Stimulated activated CD4-positive, alpha-beta T cell treated with anti-CD3 and anti-CD28 coated beads, Interleukin-1b, Interleukin-23, amount 100 ng/mL, for 48 hours (primary cell): ENCODE results near the gene HADHA.

Experiments used
- DNase-seq: peaks from one replicate; pipeline ENCODE4 v3.0.0-alpha.2; 2020

The HADHA gene

GRCh38 chr2:26190369-26190768 lies 54.1 kb downstream of the HADHA start:
- no peak for DNase-seq

- DNase-seq = no peak
These were observed 54.7 kb downstream of the HADHA start for GRCh38 chr2:26189751-26190150.

GRCh38 chr2:26189123-26189522 lies 55.3 kb downstream of the HADHA start:
- DNase-seq = no peak

DNA sequence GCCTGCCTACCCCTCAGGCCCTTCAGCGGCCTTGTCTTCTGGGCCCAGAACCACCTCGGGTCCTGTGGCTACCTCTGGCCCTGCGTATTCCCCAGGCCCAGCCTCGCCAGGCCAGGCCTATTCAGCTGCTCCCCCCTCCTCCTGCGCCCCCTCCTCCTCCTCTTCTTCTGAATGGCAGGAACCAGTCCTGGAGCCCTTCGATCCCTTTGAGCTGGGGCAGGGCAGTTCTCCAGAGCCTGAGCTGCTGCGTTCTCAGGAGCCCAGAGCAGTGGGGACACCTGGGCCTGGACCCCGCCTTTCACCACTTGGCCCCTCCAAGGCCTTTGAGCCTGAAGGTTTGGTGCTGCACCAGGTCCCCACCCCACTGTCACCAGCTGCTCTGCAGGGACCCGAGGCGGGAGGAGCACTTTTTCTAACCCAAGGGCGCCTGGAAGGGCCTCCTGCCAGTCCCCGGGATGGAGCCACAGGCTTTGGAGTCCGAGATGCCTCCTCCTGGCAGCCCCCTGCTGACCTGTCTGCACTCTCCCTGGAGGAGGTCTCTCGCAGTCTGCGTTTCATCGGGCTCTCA lies 56.8 kb downstream of the HADHA start:
- DNase-seq = no peak

GRCh38 chr2:26187114-26187513 lies 57.3 kb downstream of the HADHA start:
- DNase-seq = no peak

DNA sequence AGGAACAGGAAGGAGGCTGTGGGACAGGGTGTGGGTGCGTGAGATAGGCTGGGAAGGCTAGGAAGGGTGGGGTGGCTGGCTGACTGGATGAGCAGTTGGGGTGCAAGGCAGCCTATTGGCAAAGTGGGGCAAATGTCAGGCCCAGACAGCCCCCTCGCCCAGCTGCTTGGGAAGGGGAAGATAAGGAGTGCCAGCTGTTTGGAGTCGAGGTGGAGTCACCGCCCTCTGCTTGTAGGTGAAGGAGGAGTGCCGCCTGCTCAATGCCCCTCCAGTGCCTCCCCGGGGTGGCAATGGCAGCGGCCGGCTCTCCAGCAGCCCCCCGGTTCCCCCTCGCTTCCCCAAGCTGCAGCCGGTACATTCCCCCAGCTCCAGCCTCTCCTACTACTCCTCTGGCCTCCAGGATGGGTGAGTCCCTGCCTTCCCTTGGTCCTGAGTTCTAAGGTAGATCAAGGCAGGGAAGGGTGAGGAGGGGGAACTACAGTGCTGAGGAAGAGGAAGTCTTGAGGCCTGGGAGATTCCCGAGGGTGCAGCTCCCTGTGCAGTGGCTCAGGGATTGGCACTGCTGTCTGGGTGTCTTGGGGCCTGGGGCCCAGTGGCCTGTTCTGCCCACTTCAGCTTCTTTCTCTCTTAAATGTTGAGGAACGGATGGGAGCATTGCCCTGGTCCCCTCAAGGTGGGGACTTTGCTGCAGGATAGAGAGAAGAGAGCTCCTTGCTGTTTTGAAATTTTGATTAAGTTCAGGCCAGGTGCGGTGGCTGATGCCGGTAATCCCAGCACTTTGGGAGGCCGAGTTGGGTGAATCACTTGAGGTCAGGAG lies 58.3 kb downstream of the HADHA start:
- no peak for DNase-seq

GRCh38 chr2:26185304-26185928 lies 59.0 kb downstream of the HADHA start:
- no peak for DNase-seq

- DNase-seq = peak; percentile 84
These were observed 59.7 kb downstream of the HADHA start for GRCh38 chr2:26184555-26185303.

- no peak for DNase-seq
These were observed 60.3 kb downstream of the HADHA start for GRCh38 chr2:26184121-26184520.

- no peak for DNase-seq
These were observed 61.4 kb downstream of the HADHA start for GRCh38 chr2:26182887-26183630.

DNA sequence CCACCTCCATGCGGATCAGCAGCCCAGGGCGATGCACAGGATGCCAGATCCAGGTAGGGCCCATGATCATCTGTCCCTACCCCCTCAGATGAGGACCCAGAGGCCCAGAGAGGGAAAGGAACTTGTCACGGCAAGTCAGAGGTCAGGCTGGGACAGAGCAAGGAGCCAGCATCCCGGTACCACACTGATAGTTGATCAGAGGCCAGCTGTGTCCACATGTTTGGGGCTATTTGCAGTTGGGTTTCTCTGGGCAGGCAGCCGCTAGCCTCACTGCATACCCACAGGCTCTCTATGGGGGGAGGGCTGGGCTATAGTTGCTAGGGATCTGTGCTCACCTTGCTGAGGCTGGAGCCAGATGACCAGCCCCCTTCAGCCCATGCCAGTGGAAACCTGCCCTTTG lies 62.0 kb downstream of the HADHA start:
- DNase-seq = no peak

- no peak for DNase-seq
These were observed 65.0 kb downstream of the HADHA start for GRCh38 chr2:26179446-26179913.

GRCh38 chr2:26178746-26179436 lies 65.5 kb downstream of the HADHA start:
- no peak for DNase-seq

DNA sequence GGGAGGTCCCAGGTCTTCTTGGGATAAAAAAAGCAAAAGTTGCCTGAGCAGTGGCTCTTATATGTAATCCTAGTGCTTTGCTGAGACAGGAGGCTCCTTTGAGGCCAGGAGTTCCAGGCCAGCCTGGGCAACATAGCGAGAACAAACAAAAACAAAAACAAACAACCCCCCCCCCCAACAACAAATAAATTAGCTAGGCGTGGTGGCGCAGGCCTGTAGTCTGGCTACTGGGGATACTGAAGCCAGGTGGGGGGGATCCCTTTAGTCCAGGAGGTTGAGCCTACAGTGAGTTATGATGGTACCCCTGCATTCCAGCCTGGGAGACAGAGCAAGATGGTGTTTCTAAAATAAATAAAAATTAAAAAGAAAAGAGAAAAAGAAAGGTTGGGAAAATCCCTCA lies 66.2 kb downstream of the HADHA start:
- no peak for DNase-seq

GRCh38 chr2:26177122-26177521 lies 67.3 kb downstream of the HADHA start:
- no peak for DNase-seq

DNA sequence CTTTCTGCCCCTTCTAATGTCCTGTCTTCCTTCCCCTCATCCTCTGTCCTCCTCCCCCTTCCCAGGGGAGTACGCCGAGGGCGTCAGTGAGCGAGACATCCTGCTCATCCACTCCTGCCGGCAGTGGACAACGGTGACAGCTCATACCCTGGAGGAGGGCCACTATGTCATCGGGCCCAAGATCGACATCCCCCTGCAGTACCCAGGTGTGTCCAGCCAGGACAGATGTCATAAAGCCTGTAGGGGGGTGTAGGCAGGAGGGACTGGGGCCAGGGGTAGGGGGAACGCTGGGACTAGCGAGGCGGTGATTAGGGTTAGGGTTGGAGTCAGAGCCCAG lies 68.2 kb downstream of the HADHA start:
- DNase-seq = no peak

DNA sequence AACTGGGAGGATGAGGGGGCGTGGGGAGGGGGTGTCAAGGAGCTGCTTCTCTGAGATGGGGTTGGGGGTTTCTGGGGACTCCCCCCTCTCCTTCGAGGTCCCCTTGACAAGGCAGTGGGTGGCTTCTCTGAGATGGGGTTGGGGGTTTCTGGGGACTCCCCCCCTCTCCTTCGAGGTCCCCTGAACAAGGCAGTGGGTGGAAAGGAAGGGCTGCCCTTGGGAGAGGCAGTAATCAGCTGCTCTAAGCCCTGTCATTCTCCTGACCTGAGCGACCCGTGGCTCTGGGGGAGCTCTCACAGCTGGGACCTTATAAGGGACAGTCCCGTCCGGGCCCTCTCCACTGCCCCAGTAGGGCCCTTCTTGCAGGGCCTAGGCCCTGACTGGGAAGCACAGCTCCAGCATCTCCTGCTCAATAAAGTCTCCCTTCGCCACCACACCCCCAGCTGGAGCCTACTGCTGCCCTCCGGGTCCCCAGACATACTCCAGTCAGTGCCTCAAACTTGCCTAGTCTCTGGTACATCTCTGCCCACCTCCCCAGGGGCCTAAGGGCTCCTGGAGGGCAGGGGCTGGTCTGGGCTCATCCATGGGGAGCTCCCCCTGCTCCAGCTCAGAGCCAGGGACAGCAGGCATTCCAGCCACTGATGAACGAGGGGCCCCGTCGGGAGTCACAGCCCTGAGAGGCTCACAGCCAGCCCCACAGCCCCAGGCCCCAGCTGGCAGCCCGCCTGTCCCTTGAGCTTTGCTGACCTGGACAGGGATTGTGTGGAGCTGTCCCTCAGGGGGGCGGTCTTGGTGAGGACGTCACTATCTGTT lies 68.8 kb downstream of the HADHA start:
- no peak for DNase-seq

GRCh38 chr2:26174691-26175465 lies 69.6 kb downstream of the HADHA start:
- DNase-seq = no peak

GRCh38 chr2:26173776-26174482 lies 70.5 kb downstream of the HADHA start:
- DNase-seq = no peak
